Ishikawa (cell line): Measurements from ENCODE around the gene PCLO.

Experiments used
- NFIC ChIP-seq: IDR thresholded peaks from 2 replicates; pipeline ENCODE4 v1.6.1; 2012
- REST ChIP-seq: IDR thresholded peaks from 2 replicates; pipeline ENCODE4 v1.6.1; 2012; ENCODE audit warnings: low read depth, mild to moderate bottlenecking
- YY1 ChIP-seq: IDR thresholded peaks from 2 replicates; pipeline ENCODE4 v1.6.1; 2012; ENCODE audit warnings: low read depth
- ZBTB7A ChIP-seq: IDR thresholded peaks from 2 replicates; pipeline ENCODE4 v1.6.1; 2012; ENCODE audit warnings: low read depth

GRCh38 chr7:82904871-82905270 is 257.8 kb downstream of the PCLO start:
- TF ChIP-seq REST (no peak), NFIC (no peak), ZBTB7A (no peak), YY1 (no peak)
